Measurements from ENCODE around the gene EEF1AKMT2.

The EEF1AKMT2 gene

DNA sequence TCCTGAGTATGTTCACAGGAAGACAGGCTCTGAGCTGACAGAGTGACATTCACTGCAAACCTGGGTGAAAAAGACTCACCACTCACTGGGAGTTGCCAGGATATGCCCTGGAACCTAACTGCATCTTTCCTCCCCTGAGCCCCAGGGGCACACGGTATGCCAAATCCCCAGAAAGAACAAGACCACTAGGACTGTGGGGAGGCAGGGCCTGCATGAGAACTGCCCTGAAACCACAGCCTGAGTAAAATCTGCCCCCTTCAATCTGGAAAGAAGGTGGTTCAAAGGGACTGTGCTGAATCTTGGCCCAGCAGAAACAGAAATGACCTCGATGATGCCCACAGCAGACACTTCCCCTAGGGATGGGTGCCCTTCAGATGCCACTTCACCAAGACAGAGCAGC lies 54.0 kb downstream of the EEF1AKMT2 start:
- H3K9me3 ChIP-seq (ENCODE audit: insufficient read depth, low read depth, low read length), result no peaks in the 10 kb centered on the region
- no peak overlapping the region for H3K9ac ChIP-seq (ENCODE audit: low read depth, low read length)
- no peak overlapping the region for H3K4me3 ChIP-seq (ENCODE audit: low read length)
- no peaks in the 10 kb centered on the region for H3K36me3 ChIP-seq (ENCODE audit: insufficient read depth, low read length)
- peaks cover 48% of the 10 kb centered on the region for H3K4me1 ChIP-seq (ENCODE audit: insufficient read depth, low read length)
- peaks cover 17% of the 10 kb centered on the region for H3K27me3 ChIP-seq (ENCODE audit: insufficient read depth, low read length)
- 78% methylated on average over 2 of the region's 2 CpGs for WGBS
- no peak overlapping the region for H3K27ac ChIP-seq (ENCODE audit: low read depth, low read length)

DNA sequence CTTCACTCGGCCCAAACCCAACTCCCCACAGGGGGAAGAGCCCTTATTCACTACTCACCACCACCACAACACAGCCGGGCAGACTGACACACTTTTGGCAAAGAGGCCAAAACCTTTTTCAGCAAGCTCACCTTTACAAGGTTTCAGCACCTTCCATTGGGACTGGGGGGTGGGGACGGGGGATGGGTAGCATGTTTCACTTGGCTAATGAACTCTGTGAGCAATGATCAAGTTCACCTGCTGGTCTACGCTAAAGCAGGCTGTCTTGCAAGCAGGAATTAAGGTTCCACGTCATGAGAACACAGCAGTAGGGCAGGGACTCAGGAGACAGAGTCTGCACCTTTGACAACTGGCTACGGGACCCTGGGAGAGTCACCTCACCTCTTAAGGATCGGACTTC lies 54.5 kb downstream of the EEF1AKMT2 start:
- Histone ChIP-seq H3K4me1 (ENCODE audit: insufficient read depth, low read length) (peaks cover 43% of the 10 kb centered on the region), H3K27me3 (ENCODE audit: insufficient read depth, low read length) (peaks cover 12% of the 10 kb centered on the region), H3K9ac (ENCODE audit: low read depth, low read length) (no peak overlapping the region), H3K9me3 (ENCODE audit: insufficient read depth, low read depth, low read length) (no peaks in the 10 kb centered on the region), H3K36me3 (ENCODE audit: insufficient read depth, low read length) (no peaks in the 10 kb centered on the region), H3K27ac (ENCODE audit: low read depth, low read length) (no peak overlapping the region), H3K4me3 (ENCODE audit: low read length) (no peak overlapping the region)
- 74% methylated on average over 7 of the region's 7 CpGs for WGBS

DNA sequence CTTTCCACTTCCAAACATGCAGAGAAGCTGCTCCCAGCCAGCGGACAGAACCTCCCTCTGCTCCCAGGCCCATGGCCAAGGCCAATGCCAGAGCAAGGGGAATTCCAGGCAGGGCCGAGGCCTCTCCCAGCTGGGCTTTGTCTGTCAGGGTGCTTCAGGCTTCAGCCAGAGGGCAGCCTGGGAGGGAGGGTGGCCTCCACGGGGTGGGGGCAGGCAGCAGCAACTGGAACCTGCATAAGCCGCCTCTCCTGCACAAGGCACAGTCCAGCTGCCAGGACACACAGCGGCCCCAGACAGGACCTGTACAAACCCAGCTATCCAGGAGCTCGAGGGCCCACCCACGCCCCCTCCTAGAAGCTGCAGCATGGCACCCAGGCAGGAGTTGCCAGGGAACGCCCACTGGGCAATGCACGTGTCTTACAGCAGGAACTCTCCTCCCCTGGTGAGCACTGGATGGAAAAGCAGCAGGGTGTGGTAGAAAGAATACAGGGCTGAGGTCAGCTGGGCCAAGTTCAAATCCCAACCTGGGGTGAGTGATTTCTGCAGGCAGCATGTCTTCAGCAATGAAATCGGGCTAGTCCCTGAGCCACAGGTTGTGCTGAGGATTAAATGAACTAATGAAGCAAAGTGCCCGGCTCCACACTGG lies 55.1 kb downstream of the EEF1AKMT2 start:
- Histone ChIP-seq H3K9me3 (ENCODE audit: insufficient read depth, low read depth, low read length) (no peaks in the 10 kb centered on the region), H3K27me3 (ENCODE audit: insufficient read depth, low read length) (0 out of 2 replicates have a peak, but pooled peaks cover 6% of the 10 kb centered on the region), H3K9ac (ENCODE audit: low read depth, low read length) (no peak overlapping the region), H3K27ac (ENCODE audit: low read depth, low read length) (no peak overlapping the region), H3K4me3 (ENCODE audit: low read length) (no peak overlapping the region), H3K4me1 (ENCODE audit: insufficient read depth, low read length) (peaks cover 37% of the 10 kb centered on the region), H3K36me3 (ENCODE audit: insufficient read depth, low read length) (no peaks in the 10 kb centered on the region)
- 78% methylated on average over 11 of the region's 11 CpGs for WGBS

DNA sequence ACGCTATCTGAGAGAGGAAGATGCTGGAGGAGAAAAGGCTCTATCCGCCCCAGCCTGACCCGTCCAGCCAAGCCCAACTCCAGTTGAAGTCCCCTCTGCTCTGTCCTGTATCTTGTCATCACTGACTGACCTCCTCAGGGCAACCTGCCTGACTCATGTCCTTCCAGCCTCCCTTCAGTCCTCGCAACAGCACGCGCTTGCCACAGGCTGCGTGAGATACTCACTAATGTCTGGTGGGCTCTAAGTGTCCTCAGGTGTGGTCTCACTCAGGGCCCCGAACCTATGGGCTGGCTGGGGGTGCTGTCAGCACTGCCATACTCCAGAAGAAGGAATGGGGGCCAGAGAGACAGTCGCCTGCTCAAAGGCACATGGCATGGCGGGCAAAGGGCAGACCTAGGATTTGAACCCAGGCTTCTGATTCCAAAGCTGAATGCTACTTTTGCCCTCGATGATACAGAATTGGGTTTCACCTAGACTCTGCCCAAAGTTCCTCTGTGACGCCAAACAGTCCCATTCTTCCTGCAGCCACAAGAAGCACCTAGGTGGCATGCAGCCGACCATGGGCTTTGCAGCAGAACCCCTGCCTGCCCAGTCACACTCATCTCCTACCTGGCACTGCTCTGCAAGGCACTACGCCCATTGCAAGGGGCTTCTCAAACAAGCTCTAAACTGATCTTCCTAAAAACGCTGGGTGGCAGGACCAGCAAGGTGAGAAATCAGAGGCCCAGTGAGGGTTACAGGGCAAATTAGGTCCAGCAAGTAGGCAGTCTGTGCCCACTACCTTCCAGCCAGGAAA lies 56.0 kb downstream of the EEF1AKMT2 start:
- H3K27ac ChIP-seq (ENCODE audit: low read depth, low read length), result no peak overlapping the region
- 94% methylated on average over 15 of the region's 15 CpGs for WGBS
- no peaks in the 10 kb centered on the region for H3K9me3 ChIP-seq (ENCODE audit: insufficient read depth, low read depth, low read length)
- no peak overlapping the region for H3K9ac ChIP-seq (ENCODE audit: low read depth, low read length)
- no peaks in the 10 kb centered on the region for H3K36me3 ChIP-seq (ENCODE audit: insufficient read depth, low read length)
- H3K4me3 ChIP-seq (ENCODE audit: low read length), result no peak overlapping the region
- no peaks in the 10 kb centered on the region for H3K27me3 ChIP-seq (ENCODE audit: insufficient read depth, low read length)
- H3K4me1 ChIP-seq (ENCODE audit: insufficient read depth, low read length), result peaks cover 29% of the 10 kb centered on the region

DNA sequence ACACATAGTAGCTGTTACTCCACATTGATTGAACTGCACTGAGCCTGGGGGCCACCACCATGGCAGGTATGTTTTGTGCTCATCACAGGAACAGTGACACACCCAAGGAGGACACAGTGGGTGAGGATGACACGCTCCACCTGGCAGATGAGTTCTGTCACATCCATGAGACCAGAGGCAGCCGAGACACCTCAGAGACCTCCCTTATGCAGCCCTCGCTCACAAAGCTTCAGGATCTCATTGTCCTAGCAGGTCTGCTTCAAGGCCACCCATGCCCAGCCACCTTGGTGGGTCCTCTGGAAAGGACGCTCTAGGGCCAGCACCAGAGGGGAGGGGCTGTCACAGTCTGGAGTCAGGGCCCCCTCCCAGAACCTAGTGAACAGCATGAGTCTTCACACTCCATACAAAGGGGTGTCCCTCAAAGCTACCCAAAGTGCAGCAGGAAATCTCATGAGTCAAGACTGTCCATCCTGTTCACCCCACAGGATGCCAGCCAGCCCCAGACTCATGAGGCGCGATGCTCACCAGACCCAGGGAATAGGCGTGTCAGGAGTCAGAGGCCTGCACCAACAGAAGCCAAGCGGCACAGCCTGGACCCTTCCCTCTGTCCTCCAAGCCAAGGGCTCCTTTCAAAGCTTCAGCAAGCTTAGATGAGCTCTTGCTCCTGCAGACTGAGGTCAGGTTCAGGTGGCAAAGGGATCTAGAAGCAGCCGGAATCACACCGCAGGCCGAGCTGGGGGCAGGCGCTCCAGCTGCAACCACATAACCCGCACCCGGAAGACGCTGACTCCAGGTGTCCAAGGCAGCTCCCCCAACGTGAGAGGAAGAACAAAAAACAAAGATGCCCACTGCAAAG lies 57.1 kb downstream of the EEF1AKMT2 start:
- WGBS, result 94% methylated on average over 16 of the region's 16 CpGs
- no peaks in the 10 kb centered on the region for H3K9me3 ChIP-seq (ENCODE audit: insufficient read depth, low read depth, low read length)
- no peak overlapping the region for H3K9ac ChIP-seq (ENCODE audit: low read depth, low read length)
- no peaks in the 10 kb centered on the region for H3K27me3 ChIP-seq (ENCODE audit: insufficient read depth, low read length)
- no peaks in the 10 kb centered on the region for H3K36me3 ChIP-seq (ENCODE audit: insufficient read depth, low read length)
- H3K4me3 ChIP-seq (ENCODE audit: low read length), result no peak overlapping the region
- no peak overlapping the region for H3K27ac ChIP-seq (ENCODE audit: low read depth, low read length)
- peaks cover 17% of the 10 kb centered on the region for H3K4me1 ChIP-seq (ENCODE audit: insufficient read depth, low read length)

DNA sequence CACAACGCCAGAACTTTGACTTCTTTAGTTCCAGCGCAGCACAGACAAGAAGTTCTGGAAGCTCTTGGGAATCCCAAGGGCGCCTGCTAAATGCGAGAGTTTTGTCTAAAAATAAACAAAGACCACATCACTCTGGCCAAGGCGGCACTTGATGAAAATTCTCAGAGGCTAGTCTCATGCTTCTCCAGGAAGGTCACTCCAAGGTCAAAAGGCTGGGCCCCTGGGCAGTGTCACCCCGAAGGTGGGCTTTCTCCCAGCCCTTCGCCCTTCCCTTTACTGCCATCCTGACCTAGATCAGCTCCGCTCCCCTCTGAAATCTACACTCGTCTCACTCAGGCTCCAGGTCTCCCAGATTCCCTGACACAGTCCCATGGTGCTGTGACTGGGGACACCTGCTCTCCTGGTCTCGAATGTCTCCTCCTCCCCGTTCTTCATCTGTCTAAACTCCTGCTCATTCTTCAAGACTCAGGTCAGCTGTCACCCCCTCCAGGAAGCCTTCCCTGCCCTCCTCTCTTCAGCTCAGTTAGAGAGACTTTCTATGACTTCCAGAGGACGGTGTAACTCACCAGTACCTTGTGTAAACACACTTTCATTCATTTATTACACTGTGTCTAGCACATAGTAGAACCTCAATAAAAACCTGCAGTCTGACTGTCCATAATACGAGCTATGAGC lies 58.0 kb downstream of the EEF1AKMT2 start:
- Histone ChIP-seq H3K27me3 (ENCODE audit: insufficient read depth, low read length) (no peaks in the 10 kb centered on the region), H3K9ac (ENCODE audit: low read depth, low read length) (no peak overlapping the region), H3K4me1 (ENCODE audit: insufficient read depth, low read length) (peaks cover 9% of the 10 kb centered on the region), H3K4me3 (ENCODE audit: low read length) (no peak overlapping the region), H3K36me3 (ENCODE audit: insufficient read depth, low read length) (no peaks in the 10 kb centered on the region), H3K27ac (ENCODE audit: low read depth, low read length) (no peak overlapping the region), H3K9me3 (ENCODE audit: insufficient read depth, low read depth, low read length) (no peaks in the 10 kb centered on the region)
- 91% methylated on average over 13 of the region's 13 CpGs for WGBS

DNA sequence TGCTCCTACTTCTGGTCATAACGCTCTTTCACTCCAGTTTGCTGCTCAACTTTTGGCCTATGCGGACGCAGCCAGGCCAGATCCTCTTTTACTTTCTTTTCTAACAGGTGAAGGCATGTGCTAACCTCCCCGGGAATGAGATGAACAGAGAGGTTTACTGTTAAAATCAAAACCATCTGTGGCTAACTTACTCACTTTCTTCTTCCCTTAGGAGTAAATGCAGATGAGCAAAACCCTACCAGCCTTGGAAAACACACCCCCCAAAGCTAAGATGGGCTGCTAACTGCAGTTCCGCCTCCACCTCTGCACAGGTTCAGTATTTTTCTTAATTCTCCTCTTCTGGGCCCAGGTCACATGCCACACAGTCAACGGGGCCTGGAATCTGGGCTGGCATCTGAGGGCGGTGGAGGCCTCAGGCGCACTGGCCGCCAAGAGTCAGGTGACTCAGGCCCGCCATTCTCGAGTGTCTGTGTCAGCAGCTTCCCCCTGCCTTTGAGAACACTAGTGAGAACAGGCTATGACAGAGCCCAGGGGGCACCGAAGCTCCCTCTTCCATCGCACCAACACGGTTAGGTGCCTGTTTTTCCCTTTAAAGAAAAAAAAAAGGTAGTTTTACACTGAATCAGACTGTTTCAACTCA lies 58.6 kb downstream of the EEF1AKMT2 start:
- 90% methylated on average over 14 of the region's 14 CpGs for WGBS
- no peaks in the 10 kb centered on the region for H3K9me3 ChIP-seq (ENCODE audit: insufficient read depth, low read depth, low read length)
- no peak overlapping the region for H3K27ac ChIP-seq (ENCODE audit: low read depth, low read length)
- H3K4me3 ChIP-seq (ENCODE audit: low read length), result no peak overlapping the region
- H3K36me3 ChIP-seq (ENCODE audit: insufficient read depth, low read length), result no peaks in the 10 kb centered on the region
- H3K9ac ChIP-seq (ENCODE audit: low read depth, low read length), result no peak overlapping the region
- no peaks in the 10 kb centered on the region for H3K27me3 ChIP-seq (ENCODE audit: insufficient read depth, low read length)
- peaks cover 14% of the 10 kb centered on the region for H3K4me1 ChIP-seq (ENCODE audit: insufficient read depth, low read length)

DNA sequence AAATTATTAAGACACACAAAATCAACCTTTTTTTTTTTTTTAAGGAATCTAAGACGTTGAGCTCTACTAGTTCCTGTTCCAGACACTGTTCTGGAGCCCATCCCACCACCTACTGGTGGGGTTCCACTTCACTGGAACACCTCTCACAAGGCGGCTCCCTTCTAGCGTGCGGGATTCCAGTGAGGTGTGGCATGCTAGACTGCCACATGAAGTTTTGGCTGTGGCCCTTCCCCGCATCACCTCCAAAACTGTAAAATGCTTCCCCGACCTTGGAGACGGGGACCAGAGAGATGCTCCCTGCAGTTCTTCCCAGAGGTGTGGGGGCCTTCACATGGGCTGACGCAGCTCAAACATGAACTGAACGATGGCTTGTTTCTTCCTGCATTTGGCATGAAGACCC lies 60.1 kb downstream of the EEF1AKMT2 start:
- H3K27ac ChIP-seq (ENCODE audit: low read depth, low read length), result no peak overlapping the region
- H3K9ac ChIP-seq (ENCODE audit: low read depth, low read length), result no peak overlapping the region
- no peaks in the 10 kb centered on the region for H3K36me3 ChIP-seq (ENCODE audit: insufficient read depth, low read length)
- H3K4me3 ChIP-seq (ENCODE audit: low read length), result no peak overlapping the region
- WGBS, result 96% methylated on average over 9 of the region's 9 CpGs
- no peaks in the 10 kb centered on the region for H3K27me3 ChIP-seq (ENCODE audit: insufficient read depth, low read length)
- H3K4me1 ChIP-seq (ENCODE audit: insufficient read depth, low read length), result peaks cover 5% of the 10 kb centered on the region; the same call in 1 of the 2 replicates
- no peaks in the 10 kb centered on the region for H3K9me3 ChIP-seq (ENCODE audit: insufficient read depth, low read depth, low read length)

DNA sequence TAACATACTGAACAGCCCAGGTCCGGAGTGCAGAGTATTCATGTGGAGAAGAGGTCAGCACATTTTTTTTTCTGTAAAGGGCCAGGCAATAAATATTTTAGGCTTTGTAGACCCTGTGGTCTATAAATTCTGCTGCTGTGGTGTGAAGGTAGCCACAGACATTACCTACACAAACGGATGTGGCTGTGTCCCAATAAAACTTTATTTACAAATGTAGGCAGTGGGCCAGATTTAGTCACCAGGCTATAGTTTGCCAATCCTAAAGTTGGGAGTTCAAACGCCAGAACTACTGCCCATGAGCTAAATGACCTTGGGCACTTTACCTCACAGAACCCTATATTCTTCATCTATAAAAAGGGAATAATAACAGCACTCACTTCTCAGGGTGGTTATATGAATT lies 60.9 kb downstream of the EEF1AKMT2 start:
- no peaks in the 10 kb centered on the region for H3K36me3 ChIP-seq (ENCODE audit: insufficient read depth, low read length)
- no peaks in the 10 kb centered on the region for H3K27me3 ChIP-seq (ENCODE audit: insufficient read depth, low read length)
- H3K9me3 ChIP-seq (ENCODE audit: insufficient read depth, low read depth, low read length), result no peaks in the 10 kb centered on the region
- peaks cover 5% of the 10 kb centered on the region; the same call in 1 of the 2 replicates for H3K4me1 ChIP-seq (ENCODE audit: insufficient read depth, low read length)
- no peak overlapping the region for H3K27ac ChIP-seq (ENCODE audit: low read depth, low read length)
- 93% methylated on average over 3 of the region's 3 CpGs for WGBS
- no peak overlapping the region for H3K4me3 ChIP-seq (ENCODE audit: low read length)
- no peak overlapping the region for H3K9ac ChIP-seq (ENCODE audit: low read depth, low read length)

DNA sequence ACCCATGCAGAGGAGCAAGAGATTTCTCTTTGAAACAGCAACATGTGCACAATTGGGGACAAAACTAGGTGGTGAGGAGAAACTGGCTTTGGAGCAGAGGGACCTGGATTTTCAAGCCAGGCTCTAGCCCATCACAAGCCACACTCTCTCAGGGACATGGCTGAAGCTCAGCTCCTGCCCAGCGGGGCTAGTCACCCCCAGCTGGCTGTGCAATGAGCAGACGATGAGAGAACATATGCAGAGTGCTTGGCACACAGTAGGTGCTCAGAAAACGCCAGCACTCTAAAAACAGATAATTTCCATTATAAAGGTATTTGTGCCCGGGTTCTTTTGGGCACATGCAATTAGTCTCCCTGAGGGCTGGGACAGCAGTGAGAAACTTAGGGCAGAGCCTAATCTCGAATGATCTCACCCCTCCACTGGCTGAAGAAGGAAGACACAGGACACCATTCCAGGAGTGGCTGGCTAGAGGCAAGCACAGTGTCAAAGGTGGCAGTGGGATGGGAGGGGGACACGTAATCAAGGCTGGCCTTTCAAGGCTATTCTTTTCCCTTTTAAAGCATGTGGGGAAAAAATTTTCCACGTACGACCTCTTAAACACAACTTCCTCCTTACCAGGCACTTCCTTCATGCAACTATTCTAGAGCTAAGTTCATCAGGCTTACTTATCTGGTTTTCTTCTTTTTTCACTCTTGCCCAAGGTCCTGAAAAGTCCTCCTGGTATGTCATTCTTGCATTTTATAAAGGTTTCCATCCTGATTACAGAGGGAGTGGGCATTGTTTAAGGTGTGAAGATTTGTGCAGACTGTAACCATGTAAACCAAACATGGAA lies 62.6 kb downstream of the EEF1AKMT2 start:
- H3K36me3 ChIP-seq (ENCODE audit: insufficient read depth, low read length), result no peaks in the 10 kb centered on the region
- H3K9me3 ChIP-seq (ENCODE audit: insufficient read depth, low read depth, low read length), result no peaks in the 10 kb centered on the region
- WGBS, result 79% methylated on average over 8 of the region's 8 CpGs
- no peak overlapping the region for H3K4me3 ChIP-seq (ENCODE audit: low read length)
- no peak overlapping the region for H3K9ac ChIP-seq (ENCODE audit: low read depth, low read length)
- H3K27me3 ChIP-seq (ENCODE audit: insufficient read depth, low read length), result no peaks in the 10 kb centered on the region
- H3K4me1 ChIP-seq (ENCODE audit: insufficient read depth, low read length), result peaks cover 13% of the 10 kb centered on the region; the same call in 1 of the 2 replicates
- H3K27ac ChIP-seq (ENCODE audit: low read depth, low read length), result no peak overlapping the region
